GM21390 (cell line): Measurements from ENCODE around the gene TLR1.
"Not testable (repeated sequence)": the region's sequence is repeated elsewhere in the genome, so short reads cannot be mapped to it uniquely, and the experiment has no call there.

Experiments used
- ATAC-seq: cut with Tn5 transposase; IDR thresholded peaks from one replicate; pipeline ENCODE4 v1.9.1; 2021; ENCODE audit not compliant: unreplicated experiment

Gene TLR1

DNA sequence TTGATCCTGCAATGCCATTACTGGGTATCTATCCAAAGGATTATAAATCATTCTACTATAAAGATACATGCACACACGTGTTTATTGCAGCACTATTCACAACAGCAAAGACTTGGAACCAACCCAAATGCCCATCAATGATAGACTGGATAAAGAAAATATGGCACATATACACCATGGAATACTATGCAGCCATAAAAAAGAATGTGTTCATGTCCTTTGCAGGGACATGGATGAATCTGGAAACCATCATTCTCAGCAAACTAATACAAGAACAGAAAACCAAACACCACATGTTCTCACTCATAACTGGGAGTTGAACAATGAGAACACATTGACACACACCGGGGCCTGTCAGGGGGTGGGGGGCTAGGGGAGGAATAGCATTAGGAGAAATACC lies 26.7 kb downstream of the TLR1 start:
- not testable (repeated sequence) for ATAC-seq

DNA sequence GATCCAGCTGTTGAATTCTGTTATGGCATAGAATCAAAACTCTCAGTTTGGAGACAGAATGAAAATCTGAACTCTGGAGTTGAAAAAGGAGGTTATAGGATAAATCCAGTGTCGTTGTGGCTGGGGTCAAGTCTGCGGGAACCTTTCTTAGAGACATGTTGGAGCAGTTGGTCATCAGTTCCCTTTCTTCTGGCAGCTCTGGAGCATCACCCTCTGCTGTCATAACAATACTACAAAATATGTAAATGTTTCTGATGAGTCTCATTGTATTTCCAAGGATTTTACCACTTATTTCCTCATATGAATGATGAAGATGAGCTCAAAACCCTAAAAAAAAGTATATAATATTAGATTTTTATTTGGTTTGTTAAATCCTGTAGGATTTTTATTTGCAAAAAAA lies 29.3 kb downstream of the TLR1 start:
- no peak for ATAC-seq

DNA sequence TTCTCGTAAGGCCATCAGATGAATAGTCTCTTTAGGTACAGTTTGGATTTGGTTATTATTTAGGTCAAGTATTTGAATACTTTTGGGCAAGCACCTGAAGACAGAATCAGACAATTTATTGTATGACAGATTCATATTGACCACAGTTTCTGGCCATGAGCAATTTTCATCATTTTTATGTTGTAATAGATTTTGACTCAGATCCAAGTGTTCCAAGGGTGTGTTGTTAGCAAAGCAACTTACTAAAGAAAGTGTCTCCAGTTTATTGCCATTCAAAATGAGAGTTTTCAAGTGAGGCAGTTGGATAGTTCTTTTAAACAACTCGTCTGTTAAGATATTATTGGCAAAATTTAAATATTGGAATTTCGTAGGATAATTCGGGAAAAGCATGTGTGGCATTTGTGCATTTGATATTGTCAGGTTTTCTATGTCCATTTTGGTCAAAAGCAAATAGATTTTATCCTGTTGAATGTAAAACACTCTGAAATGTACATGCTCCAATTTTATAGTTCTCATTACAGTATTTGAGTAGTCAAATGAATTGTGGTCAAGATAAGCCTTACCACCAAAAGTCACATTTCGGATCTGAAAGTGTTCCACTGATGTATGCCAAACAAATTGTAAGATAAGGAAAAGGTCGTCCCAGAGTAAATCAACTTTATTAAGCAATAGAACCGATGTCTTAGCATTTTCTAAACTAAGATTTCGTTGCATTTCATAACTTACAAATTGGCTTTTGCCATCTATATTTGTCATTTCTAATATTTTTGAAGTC lies 30.2 kb downstream of the TLR1 start:
- no peak for ATAC-seq

GRCh38 chr4:38770281-38770680 lies 34.3 kb downstream of the TLR1 start:
- ATAC-seq = not testable (repeated sequence)

DNA sequence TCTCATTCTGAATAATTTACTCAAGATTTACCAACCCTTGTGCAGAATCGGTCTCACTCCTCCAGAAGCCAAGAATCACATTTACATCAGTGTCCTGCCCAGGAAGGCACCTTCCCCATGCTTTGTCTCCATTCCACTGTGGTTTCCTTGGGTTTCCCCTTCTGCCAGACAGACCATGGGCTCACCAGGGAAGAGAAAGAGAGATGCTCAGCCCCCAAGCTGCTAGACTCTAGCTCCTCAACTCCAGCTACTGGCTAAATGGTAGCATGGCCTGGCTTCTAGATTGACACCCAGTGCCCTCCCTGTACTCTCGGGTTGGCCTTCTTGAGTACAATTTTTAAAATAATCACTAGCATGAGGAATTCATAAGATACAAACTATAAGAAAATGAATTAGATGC lies 34.7 kb downstream of the TLR1 start:
- no peak for ATAC-seq

GRCh38 chr4:38769441-38769840 lies 35.1 kb downstream of the TLR1 start:
- no peak for ATAC-seq

DNA sequence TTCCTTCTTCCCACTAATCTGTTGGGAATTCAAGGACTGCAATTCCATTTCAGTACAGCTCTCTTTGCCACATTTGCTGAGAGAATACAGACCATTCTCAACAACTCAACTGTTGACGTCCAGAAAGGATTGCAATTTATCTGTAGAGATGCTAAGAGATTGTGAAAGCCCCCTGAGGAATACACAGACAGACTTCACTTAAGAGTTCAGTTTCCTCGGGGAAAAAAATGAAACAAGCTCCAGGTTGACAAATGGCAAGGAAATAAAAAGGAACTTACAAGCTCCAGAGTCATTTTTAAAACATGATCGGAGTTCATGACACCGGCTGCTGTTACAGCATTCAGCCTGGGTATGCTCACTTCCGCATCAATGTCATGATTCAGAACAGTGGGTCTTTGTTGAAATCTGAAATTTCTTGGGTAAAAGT lies 35.6 kb downstream of the TLR1 start:
- no peak for ATAC-seq

DNA sequence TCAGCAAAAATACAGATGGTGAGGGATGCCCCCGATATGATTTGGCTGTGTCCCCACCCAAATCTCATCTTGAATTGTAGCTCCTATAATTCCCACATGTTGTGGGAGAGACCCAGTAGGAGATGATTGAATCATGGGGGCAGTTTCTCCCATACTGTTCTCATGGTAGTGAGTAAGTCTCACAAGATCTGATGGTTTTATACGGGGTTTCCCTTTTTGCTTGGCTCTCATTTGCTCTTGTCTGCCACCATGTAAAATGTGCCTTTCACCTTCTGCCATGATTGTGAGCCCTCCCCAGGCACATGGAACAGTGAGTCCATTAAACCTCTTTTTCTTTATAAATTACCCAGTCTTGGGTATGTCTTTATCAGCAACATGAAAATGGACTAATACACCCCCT lies 37.7 kb downstream of the TLR1 start:
- not testable (repeated sequence) for ATAC-seq

DNA sequence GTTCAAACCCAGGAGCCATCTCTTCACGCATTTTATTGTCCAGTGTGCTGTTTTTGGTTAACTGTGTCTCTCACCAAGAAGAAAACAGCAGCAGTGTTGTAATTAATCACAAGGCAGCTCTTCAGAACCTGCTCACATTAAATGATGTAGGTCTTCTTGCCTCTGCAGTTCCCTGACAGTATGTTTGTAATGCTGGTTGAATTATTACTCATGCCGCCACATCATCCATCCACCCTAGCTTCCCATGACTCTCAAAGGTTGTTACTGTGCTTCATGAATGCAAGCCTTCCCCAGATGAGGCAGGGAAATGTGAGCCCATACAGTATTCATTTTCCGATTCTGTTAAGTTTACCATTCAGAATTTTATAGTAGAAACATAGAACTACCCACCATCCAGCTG lies 39.2 kb downstream of the TLR1 start:
- ATAC-seq = no peak

GRCh38 chr4:38764277-38764676 lies 40.3 kb downstream of the TLR1 start:
- no peak for ATAC-seq

GRCh38 chr4:38762560-38762959 lies 42.0 kb downstream of the TLR1 start:
- ATAC-seq = peak; percentile 32

DNA sequence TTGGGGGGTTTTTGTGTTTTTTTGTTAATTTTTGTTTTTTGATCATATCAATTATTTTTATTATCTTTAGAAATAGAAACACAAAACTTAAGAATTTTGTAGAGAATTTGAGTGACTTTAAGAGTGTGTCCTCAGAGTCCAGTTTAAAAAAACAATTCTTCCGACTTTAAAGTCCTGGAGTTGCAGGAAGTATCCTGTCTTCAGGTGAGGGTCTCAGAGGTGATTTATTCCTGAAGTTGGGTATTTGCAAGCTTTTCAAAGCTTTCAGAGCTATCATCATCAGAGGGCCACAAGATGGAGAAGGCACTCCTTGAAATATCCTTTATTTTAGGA lies 44.8 kb downstream of the TLR1 start:
- ATAC-seq = no peak

DNA sequence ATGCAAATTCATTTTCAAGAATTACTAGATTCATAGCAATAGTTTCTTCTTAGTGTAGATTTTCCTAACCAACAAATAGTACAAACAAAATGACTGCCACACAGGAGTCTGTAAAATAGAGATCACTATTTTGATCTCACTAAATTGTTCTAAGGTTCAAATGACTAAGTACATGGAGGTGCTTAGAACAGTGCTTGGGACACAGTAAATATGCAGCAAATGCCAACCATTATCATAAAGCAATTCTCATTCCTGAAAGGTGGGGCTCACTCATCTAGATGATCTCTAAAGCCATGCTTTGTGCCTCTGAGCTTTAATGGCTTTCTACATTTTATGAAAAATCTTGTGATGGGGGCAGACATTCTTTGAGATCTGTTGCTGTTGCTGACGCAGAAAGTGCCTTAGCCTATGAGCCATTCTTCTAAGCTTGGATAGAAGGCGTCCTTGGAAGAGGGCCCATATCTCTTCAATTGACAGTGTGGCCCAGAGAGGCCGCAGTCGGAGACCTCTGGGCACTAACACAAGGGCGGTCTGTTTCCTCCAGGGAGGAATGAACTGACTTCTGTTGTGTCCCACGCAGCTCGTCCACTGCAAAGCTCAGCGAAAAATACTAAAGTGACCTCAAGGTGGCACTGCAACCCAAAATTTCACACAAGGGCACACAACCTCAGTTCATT lies 45.3 kb downstream of the TLR1 start:
- ATAC-seq = no peak

- ATAC-seq = no peak
Observed at GRCh38 chr4:38757945-38758600, 46.5 kb downstream of the TLR1 start.

GRCh38 chr4:38752941-38753806 lies 51.4 kb downstream of the TLR1 start:
- ATAC-seq = no peak

- peak; percentile 98 for ATAC-seq
Observed at GRCh38 chr4:38752372-38752940, 52.1 kb downstream of the TLR1 start.

DNA sequence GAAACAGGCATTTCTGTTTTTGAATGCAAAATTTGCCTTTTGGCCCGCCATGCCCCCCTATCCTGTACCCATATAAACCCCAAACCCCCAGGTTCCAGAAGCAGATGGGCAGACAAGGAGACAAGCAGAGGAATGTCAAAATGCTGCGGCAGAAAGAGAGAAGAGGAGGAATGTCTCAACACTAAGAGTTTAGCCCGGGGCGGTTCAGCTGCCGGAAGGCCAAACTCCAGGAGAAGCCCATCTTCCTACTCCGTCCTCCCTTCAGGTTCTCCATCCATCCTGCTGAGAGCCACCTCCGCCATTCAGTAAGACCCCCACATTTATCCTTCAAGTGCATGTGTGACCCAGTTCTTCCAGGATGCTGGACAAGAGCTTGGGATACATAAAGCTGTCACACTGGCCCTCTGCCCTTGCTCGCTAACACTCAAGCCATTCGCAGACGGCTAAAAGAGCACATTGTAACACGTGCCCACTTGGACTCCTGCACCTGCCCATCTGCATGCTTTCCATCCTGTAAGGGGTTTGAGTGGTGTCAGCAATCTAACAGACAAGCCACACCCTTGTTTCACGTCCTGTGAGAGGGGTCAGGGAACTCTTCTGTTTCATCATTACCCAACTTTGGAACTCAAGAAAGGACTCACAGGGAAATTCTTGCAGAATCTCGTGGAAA lies 53.1 kb downstream of the TLR1 start:
- no peak for ATAC-seq

- no peak for ATAC-seq
Observed at GRCh38 chr4:38749336-38749735, 55.3 kb downstream of the TLR1 start.

DNA sequence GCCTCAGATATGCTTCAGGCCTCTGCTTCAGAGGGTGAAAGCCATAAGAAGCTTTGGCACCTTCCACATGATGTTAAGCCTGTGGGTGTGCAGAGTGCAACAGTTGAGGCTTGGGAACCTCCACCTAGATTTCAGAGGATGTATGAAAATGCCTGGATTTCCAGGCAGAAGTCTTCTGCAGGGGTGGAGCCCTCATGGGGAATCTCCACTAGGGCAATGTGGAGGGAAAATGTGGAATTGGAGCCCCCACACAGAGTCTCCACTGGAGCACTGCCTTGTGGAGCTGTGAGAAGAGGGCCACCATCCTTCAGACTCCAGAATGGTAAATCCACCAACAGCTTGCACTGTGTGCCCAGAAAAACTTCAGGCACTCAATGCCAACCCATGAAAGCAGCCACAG lies 57.0 kb downstream of the TLR1 start:
- ATAC-seq = no peak
